GM18511 (cell line): ENCODE measurements around the gene PROB1.
A peak's percentile ranks its signal among the peaks of the same experiment; 100 is the strongest.

Experiments used
- ATAC-seq: cut with Tn5 transposase; IDR thresholded peaks from one replicate; pipeline ENCODE4 v1.9.1; 2021; ENCODE audit warnings: mild to moderate bottlenecking, moderate library complexity; ENCODE audit not compliant: unreplicated experiment

The PROB1 gene

DNA sequence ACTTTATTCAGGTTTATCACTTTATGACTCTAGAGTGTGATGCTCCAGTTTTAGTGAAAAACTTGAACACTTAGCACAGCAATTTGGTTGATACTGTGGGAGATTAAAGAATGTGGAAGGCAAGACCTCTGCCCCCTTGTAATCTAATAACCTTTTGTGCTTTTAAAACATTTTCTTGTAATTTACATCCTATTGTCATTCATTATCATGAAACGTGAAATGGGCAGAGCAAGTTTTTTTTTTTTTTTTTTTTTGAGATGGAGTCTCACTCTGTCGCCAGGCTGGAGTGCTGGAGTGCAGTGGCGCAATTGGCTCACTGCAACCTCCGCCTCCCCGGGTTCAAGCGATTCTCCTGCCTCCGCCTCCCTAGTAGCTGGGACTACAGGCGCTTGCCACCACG, 51.4 kb downstream of the PROB1 start:
- ATAC-seq: no peak

DNA sequence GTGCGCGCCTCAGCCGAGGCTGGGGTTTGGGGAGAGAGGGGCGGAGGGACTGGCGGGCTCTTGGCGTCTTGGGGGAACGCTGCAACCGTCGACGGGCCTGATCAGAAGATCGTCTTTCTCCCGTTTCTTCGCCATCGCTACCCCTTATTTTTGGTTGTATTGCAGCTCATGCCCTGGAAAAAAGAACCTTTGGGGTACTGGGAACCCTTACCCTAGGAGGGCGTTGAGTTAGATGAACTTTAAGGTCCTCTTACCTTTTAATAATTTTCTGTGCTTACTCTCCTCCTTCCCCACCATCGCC, 52.5 kb downstream of the PROB1 start:
- ATAC-seq: peak; percentile 64

DNA sequence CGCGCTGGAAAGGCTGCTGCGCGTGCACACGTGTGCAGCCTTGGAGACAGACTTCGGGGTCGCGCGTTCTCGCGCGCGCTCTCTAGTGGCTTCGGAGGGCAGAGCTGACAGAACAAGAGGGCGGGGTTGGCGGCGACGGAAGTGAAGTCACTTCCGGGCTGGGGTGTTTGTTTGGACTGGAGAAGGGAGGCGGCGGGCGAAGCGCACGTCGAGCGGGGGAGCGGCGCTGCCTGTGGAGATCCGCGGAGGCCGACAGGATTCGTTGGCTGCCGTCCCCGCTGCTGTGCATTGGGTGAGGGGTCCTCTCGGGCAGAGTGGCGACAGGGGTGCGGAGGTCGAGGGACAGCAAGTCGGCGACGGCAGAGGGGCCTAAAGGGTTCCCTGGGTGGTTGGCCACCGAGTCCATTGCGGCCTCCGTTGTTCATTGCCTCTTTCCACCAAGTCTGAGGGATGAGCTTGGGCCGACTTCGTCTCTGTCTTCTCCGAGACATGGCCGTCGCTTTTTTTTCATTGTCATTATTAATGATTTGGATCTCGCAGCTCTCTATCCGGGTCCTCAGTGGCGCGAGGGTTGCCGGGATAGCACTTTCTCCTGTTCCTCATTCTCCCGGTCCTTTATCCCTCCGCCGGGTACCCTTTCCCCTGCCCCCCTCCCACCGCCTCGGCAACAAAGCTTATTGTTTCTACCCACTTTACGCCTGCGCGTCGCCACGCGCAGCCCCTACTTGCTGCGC, 53.0 kb downstream of the PROB1 start, which contains the start of gene PAIP2:
TSS of gene PAIP2 (plus strand) at position 166 of the 734 bp plus-strand sequence. CDS start 21,931 bp downstream, outside the sequence.
- ATAC-seq: peak; percentile 92

DNA sequence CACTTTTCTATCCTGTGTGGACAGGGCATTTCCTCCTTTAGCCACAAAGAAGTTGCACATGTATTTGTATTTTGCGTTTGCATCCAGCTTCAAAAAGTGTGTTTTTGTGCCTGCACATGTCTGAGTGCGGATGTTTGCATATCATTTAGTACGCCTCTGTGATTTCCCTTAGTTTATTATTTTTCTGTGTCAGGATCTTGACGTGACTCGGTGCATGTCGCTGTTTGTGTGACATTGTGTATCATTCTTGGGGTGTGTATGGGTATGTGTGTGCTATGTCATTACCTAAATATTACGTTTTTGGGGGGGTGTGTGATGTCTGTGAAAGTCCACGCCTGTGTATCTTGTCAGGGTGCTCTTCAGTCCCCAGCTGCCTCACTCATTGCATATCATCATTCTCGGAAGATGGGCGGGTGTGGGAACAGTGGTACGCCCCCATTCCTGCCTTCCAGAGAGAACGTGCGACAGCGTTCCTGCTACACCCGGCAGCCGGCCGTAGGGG, 53.7 kb downstream of the PROB1 start:
- ATAC-seq: no peak
